Neural cell (in vitro differentiated cells): ENCODE results near the gene TPSAB1. TPM values are rescaled to one million over a fixed set of nuclear protein-coding genes. Genes with fewer than 3 reads are reported as not detected.

Experiments
- H2AFZ ChIP-seq: fragments of 200-600, 300-800 bp; sonication (generic), shearing (Covaris generic); 2 replicates; pipeline ENCODE4 v1.6.0; 2014; ENCODE audit warnings: low read depth, mild to moderate bottlenecking, antibody characterized with exemption, low read length, moderate library complexity
- H3F3A ChIP-seq: fragments of 200-600 bp; shearing (Covaris generic); 2 replicates; pipeline ENCODE4 v1.6.1; 2016; ENCODE audit warnings: mild to moderate bottlenecking, moderate library complexity, mixed read lengths, antibody characterized with exemption, low read length; ENCODE audit not compliant: insufficient read depth, poor library complexity, severe bottlenecking
- H3K27ac ChIP-seq: fragments of 200-600, 300-800 bp; sonication (generic), shearing (Covaris generic); 2 replicates; pipeline ENCODE4 v1.5.1; 2014; ENCODE audit warnings: mild to moderate bottlenecking, low read length, moderate library complexity
- H3K27me3 ChIP-seq: fragments of 300-800, 200-600 bp; sonication (generic), shearing (Covaris generic); 2 replicates; pipeline ENCODE4 v1.6.0; 2014; ENCODE audit warnings: mild to moderate bottlenecking, low read depth, low read length, moderate library complexity; ENCODE audit not compliant: insufficient read depth
- H3K36me3 ChIP-seq: fragments of 300-800, 200-600 bp; sonication (generic), shearing (Covaris generic); 2 replicates; pipeline ENCODE4 v1.5.1; 2014; ENCODE audit warnings: mild to moderate bottlenecking, antibody characterized with exemption, low read length, moderate library complexity; ENCODE audit not compliant: insufficient read depth
- H3K4me2 ChIP-seq: fragments of 300-800, 200-600 bp; sonication (generic), shearing (Covaris generic); 2 replicates; pipeline ENCODE4 v1.6.0; 2014; ENCODE audit warnings: mild to moderate bottlenecking, low read length
- H3K4me3 ChIP-seq: fragments of 300-800, 200-600 bp; sonication (generic), shearing (Covaris generic); 2 replicates; pipeline ENCODE4 v1.5.1; 2014; ENCODE audit warnings: mild to moderate bottlenecking, low read length, moderate library complexity
- H3K79me2 ChIP-seq: fragments of 200-600 bp; shearing (Covaris generic); replicated peaks from 2 replicates; pipeline ENCODE4 v1.6.0; 2014; ENCODE audit warnings: mild to moderate bottlenecking, low read length, moderate library complexity; ENCODE audit not compliant: insufficient read depth
- H3K9ac ChIP-seq: fragments of 300-800, 200-600 bp; sonication (generic), shearing (Covaris generic); 2 replicates; pipeline ENCODE4 v1.6.1; 2016; ENCODE audit warnings: mild to moderate bottlenecking, low read length, mixed read lengths
- H3K9me2 ChIP-seq: fragments of 200-600 bp; shearing (Covaris generic); 2 replicates; pipeline ENCODE4 v1.6.1; 2016; ENCODE audit warnings: mild to moderate bottlenecking, low read length, mixed read lengths; ENCODE audit not compliant: insufficient read depth
- H3K9me3 ChIP-seq: fragments of 200-600, 300-800 bp; sonication (generic), shearing (Covaris generic); 2 replicates; pipeline ENCODE4 v1.6.1; 2016; ENCODE audit warnings: mild to moderate bottlenecking, mixed run types, low read length, moderate library complexity, mixed read lengths
- H4K20me1 ChIP-seq: fragments of 200-600 bp; shearing (Covaris generic); 2 replicates; pipeline ENCODE4 v1.6.1; 2016; ENCODE audit warnings: mild to moderate bottlenecking, mixed run types; ENCODE audit not compliant: insufficient read depth
- CTCF ChIP-seq: fragments of 450-650 bp; IDR thresholded peaks from 2 replicates; pipeline ENCODE4 v1.5.1; 2014; ENCODE audit warnings: antibody characterized with exemption, mild to moderate bottlenecking, moderate library complexity; ENCODE audit not compliant: poor library complexity, severe bottlenecking
- EP300 ChIP-seq: fragments of 450-650 bp; conservative IDR thresholded peaks from 2 replicates; pipeline ENCODE4 v1.6.1; 2014; ENCODE audit warnings: antibody characterized with exemption, mild to moderate bottlenecking, moderate library complexity; ENCODE audit not compliant: poor library complexity, severe bottlenecking
- EZH2 ChIP-seq: fragments of 200-600, 300-800 bp; shearing (Covaris generic), sonication (generic); IDR thresholded peaks from 2 replicates; pipeline ENCODE4 v1.6.1; 2014; ENCODE audit warnings: antibody characterized with exemption, low read length, borderline replicate concordance, mild to moderate bottlenecking; ENCODE audit not compliant: insufficient read depth, poor library complexity, severe bottlenecking
- MXI1 ChIP-seq: fragments of 450-650 bp; conservative IDR thresholded peaks from 2 replicates; pipeline ENCODE4 v1.6.1; 2014; ENCODE audit warnings: antibody characterized with exemption, mild to moderate bottlenecking; ENCODE audit not compliant: poor library complexity, severe bottlenecking
- POLR2AphosphoS5 ChIP-seq: IDR thresholded peaks from 2 replicates; pipeline ENCODE4 v1.6.1; 2012
- RAD21 ChIP-seq: fragments of 450-650 bp; conservative IDR thresholded peaks from 2 replicates; pipeline ENCODE4 v1.6.1; 2014; ENCODE audit warnings: antibody characterized with exemption, mild to moderate bottlenecking, moderate library complexity
- SMC3 ChIP-seq: fragments of 450-650 bp; conservative IDR thresholded peaks from 2 replicates; pipeline ENCODE4 v1.6.1; 2014; ENCODE audit warnings: antibody characterized with exemption, mild to moderate bottlenecking, moderate library complexity; ENCODE audit not compliant: poor library complexity
- TAF1 ChIP-seq: IDR thresholded peaks from 2 replicates; pipeline ENCODE4 v1.6.1; 2012; ENCODE audit warnings: low read depth
- polyA plus RNA-seq: library from polyadenylated mRNA; depleted of rRNA; stranded (reverse); fragments of >200 nt; gene quantifications from 2 replicates; pipeline ENCODE4 v1.2.3, GENCODE V29; 2014
- TF ChIP-seq, protein P1 (sequence below): IDR thresholded peaks from 2 replicates; pipeline ENCODE4 v1.6.1; 2012; ENCODE audit warnings: borderline replicate concordance

Gene TPSAB1
- polyA plus RNA-seq, 1 donor from 2014 or later = not detected

DNA sequence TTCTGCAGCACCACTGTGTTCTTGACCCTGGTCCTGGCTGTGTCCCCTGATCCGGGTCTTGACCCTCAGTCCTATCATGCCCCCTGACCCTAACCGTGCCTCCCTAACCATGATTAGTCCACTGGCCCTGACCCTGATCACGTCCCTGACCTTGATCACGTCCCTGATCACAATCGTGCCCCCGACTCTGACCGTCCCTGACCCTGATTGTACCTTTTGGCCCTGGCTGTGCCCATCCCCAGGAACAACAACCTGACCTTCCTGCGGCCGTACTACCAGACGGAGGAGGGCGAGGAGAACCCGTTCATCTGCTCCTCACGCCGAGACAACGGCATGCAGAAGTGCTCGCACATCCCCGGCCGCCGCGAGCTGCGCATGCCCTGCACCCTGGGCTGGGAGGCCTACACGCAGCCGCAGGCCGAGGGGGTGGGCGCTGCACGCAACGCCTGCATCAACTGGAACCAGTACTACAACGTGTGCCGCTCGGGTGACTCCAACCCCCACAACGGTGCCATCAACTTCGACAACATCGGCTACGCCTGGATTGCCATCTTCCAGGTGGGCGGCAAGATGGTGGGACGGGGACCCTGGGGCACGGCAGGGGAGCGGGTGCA is 40.4 kb upstream of the TPSAB1 start:
- Histone ChIP-seq H3K36me3 (no peaks in the 10 kb centered on the region), H3F3A (no peaks in the 10 kb centered on the region), H3K9ac (no peak overlapping the region), H3K9me3 (no peaks in the 10 kb centered on the region), H3K79me2 (no peaks in the 10 kb centered on the region), H3K9me2 (no peaks in the 10 kb centered on the region), H3K4me2 (no peak overlapping the region), H3K27ac (no peak overlapping the region), H4K20me1 (no peaks in the 10 kb centered on the region), H3K4me3 (no peak overlapping the region), H3K27me3 (no peaks in the 10 kb centered on the region), H2AFZ (no peak overlapping the region)
- TF ChIP-seq TAF1 = no peak
- TF ChIP-seq EZH2 = no peak
- TF ChIP-seq MXI1 = no peak
- no peak for TF ChIP-seq EP300
- no peak for TF ChIP-seq CTCF
- TF ChIP-seq, protein P1, sequence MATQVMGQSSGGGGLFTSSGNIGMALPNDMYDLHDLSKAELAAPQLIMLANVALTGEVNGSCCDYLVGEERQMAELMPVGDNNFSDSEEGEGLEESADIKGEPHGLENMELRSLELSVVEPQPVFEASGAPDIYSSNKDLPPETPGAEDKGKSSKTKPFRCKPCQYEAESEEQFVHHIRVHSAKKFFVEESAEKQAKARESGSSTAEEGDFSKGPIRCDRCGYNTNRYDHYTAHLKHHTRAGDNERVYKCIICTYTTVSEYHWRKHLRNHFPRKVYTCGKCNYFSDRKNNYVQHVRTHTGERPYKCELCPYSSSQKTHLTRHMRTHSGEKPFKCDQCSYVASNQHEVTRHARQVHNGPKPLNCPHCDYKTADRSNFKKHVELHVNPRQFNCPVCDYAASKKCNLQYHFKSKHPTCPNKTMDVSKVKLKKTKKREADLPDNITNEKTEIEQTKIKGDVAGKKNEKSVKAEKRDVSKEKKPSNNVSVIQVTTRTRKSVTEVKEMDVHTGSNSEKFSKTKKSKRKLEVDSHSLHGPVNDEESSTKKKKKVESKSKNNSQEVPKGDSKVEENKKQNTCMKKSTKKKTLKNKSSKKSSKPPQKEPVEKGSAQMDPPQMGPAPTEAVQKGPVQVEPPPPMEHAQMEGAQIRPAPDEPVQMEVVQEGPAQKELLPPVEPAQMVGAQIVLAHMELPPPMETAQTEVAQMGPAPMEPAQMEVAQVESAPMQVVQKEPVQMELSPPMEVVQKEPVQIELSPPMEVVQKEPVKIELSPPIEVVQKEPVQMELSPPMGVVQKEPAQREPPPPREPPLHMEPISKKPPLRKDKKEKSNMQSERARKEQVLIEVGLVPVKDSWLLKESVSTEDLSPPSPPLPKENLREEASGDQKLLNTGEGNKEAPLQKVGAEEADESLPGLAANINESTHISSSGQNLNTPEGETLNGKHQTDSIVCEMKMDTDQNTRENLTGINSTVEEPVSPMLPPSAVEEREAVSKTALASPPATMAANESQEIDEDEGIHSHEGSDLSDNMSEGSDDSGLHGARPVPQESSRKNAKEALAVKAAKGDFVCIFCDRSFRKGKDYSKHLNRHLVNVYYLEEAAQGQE = no peak
- TF ChIP-seq SMC3 = no peak
- no peak for TF ChIP-seq POLR2AphosphoS5
- no peak for TF ChIP-seq RAD21

DNA sequence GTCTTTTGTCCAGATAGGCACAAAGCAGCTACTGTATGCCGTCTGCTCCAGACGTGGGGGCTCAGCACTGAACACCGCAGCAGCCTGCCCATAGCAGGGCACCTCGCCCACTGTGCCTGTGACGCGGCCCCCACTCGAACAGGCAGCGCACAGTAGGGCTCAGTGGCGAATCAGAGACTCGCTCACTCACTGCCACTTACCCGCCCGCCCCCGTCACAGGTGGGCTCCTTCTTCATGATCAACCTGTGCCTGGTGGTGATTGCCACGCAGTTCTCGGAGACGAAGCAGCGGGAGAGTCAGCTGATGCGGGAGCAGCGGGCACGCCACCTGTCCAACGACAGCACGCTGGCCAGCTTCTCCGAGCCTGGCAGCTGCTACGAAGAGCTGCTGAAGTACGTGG is 39.1 kb upstream of the TPSAB1 start:
- Histone ChIP-seq H3K4me3 (no peak overlapping the region), H3K36me3 (no peaks in the 10 kb centered on the region), H3K9ac (no peak overlapping the region), H3F3A (no peaks in the 10 kb centered on the region), H2AFZ (no peak overlapping the region), H4K20me1 (no peaks in the 10 kb centered on the region), H3K27me3 (no peaks in the 10 kb centered on the region), H3K79me2 (no peaks in the 10 kb centered on the region), H3K27ac (no peak overlapping the region), H3K9me3 (no peaks in the 10 kb centered on the region), H3K4me2 (no peak overlapping the region), H3K9me2 (no peaks in the 10 kb centered on the region)
- TF ChIP-seq EZH2 (no peak), TAF1 (no peak), SMC3 (no peak), EP300 (no peak), MXI1 (no peak)
- TF ChIP-seq, protein P1 = no peak
